ENCODE data around the gene SEBOX. TPM values are rescaled to one million over a fixed set of nuclear protein-coding genes. Genes with fewer than 3 reads are reported as not detected.

The SEBOX gene
- not detected for total RNA-seq

- 63% methylated on average over 1 of the region's 13 CpGs; no CpG with 5 or more reads in 1 of the 2 donors for WGBS, 2 donors (ENCODE audit: low coverage in 1 of 2)
- H3K36me3 ChIP-seq: peaks cover 2 to 70% of the 10 kb centered on the region in 2 donors
These were observed at the start of gene SEBOX for GRCh38 chr17:28364665-28365363. Gene SEBOX (minus strand): TSS chr17:28365199. CDS start chr17:28365151, 48 bp downstream.

GRCh38 chr17:28413804-28414203 is 48.8 kb upstream of the SEBOX start:
- no peaks in the 10 kb centered on the region for H3K36me3 ChIP-seq
- no peaks in the 10 kb centered on the region for H3K9me3 ChIP-seq
- no peak overlapping the region for H3K4me3 ChIP-seq
- peaks cover 31% of the 10 kb centered on the region for H3K27me3 ChIP-seq
- 59% methylated on average over 7 of the region's 7 CpGs; no CpG with 5 or more reads in 1 of the 2 donors for WGBS, 2 donors (ENCODE audit: low coverage in 1 of 2)
- no peak for ATAC-seq
- no peaks in the 10 kb centered on the region for H3K4me1 ChIP-seq
- TF ChIP-seq EP300 (IDR thresholded peaks at IDR 0.05) (no peak), CTCF (IDR thresholded peaks at IDR 0.05) (no peak), POLR2A (IDR thresholded peaks at IDR 0.05) (no peak), POLR2AphosphoS5 (IDR thresholded peaks at IDR 0.05) (no peak)
- no peak overlapping the region for H3K27ac ChIP-seq

More at GRCh38 chr17:28364665-28365363, at the start of gene SEBOX:
- Histone ChIP-seq H3K4me3 (no peak within 1 kb of the TSS), H3K27me3 (no peaks in the 10 kb centered on the region), H3K9me3 (no peaks in the 10 kb centered on the region), H3K27ac (no peak within 1 kb of the TSS), H3K4me1 (no peaks in the 10 kb centered on the region)
- TF ChIP-seq POLR2A (IDR thresholded peaks at IDR 0.05): no peak
- no peak for TF ChIP-seq POLR2AphosphoS5 (IDR thresholded peaks at IDR 0.05)
- TF ChIP-seq EP300 (IDR thresholded peaks at IDR 0.05): no peak
- no peak for TF ChIP-seq CTCF (IDR thresholded peaks at IDR 0.05)
- no peak for ATAC-seq

GRCh38 chr17:28412099-28412498 is 47.1 kb upstream of the SEBOX start:
- H3K36me3 ChIP-seq: no peaks in the 10 kb centered on the region
- WGBS, 2 donors (ENCODE audit: low coverage in 1 of 2): 59 to 83% methylated on average over 2 to 3 of the region's 3 CpGs
- H3K27ac ChIP-seq: no peak overlapping the region
- no peaks in the 10 kb centered on the region for H3K4me1 ChIP-seq
- peaks cover 24% of the 10 kb centered on the region for H3K27me3 ChIP-seq
- H3K9me3 ChIP-seq: no peaks in the 10 kb centered on the region
- TF ChIP-seq POLR2A (IDR thresholded peaks at IDR 0.05) (no peak), EP300 (IDR thresholded peaks at IDR 0.05) (no peak), POLR2AphosphoS5 (IDR thresholded peaks at IDR 0.05) (no peak), CTCF (IDR thresholded peaks at IDR 0.05) (no peak)
- H3K4me3 ChIP-seq: no peak overlapping the region
- no peak for ATAC-seq

GRCh38 chr17:28407974-28408306 is 42.9 kb upstream of the SEBOX start:
- no peak overlapping the region for H3K4me3 ChIP-seq
- no peak for ATAC-seq
- 100% methylated on average over 1 of the region's 1 CpG for WGBS, 2 donors (ENCODE audit: low coverage in 1 of 2)
- no peak overlapping the region for H3K27ac ChIP-seq
- no peaks in the 10 kb centered on the region for H3K9me3 ChIP-seq
- peaks cover 8% of the 10 kb centered on the region for H3K27me3 ChIP-seq
- peaks cover 3 to 24% (median 8%) of the 10 kb centered on the region in 3 donors for H3K4me1 ChIP-seq
- H3K36me3 ChIP-seq: peaks cover 0 to 6% of the 10 kb centered on the region in 2 donors
- TF ChIP-seq POLR2AphosphoS5 (IDR thresholded peaks at IDR 0.05): no peak
- no peak for TF ChIP-seq POLR2A (IDR thresholded peaks at IDR 0.05)
- no peak for TF ChIP-seq CTCF (IDR thresholded peaks at IDR 0.05)
- no peak for TF ChIP-seq EP300 (IDR thresholded peaks at IDR 0.05)

All from gastroesophageal sphincter (tissue), 4 donors.